Activated CD8-positive, alpha-beta T cell treated with anti-CD3 and anti-CD28 coated beads for 36 hours (primary cell): Measurements from ENCODE around the gene NEURL2. TPM values are rescaled to one million over a fixed set of nuclear protein-coding genes. Genes with fewer than 3 reads are reported as not detected.

Experiments used
- ATAC-seq: fragments of 200-7000 bp; cut with Tn5 transposase; one replicate; pipeline ENCODE4 v1.10.0; 2021; ENCODE audit warnings: mild to moderate bottlenecking, moderate library complexity
- CTCF ChIA-PET: fragments of 350-600 bp; sonication (Branson Sonifier 250); formaldehyde crosslinking; loops from one replicate; lab custom pipeline; 2021; ENCODE audit warnings: antibody characterized with exemption; lab: Charles Lee
- POLR2A ChIA-PET: fragments of 350-600 bp; sonication (Branson Sonifier 250); formaldehyde crosslinking; loops from one replicate; lab custom pipeline; 2021; ENCODE audit warnings: antibody characterized with exemption; lab: Charles Lee
- DNase-seq: peaks from one replicate; pipeline ENCODE4 v3.0.0-alpha.2; 2020
- H3K27ac Mint-ChIP-seq: one replicate; pipeline ENCODE4 v1.8.0; 2021; ENCODE audit warnings: mild to moderate bottlenecking, mixed read lengths
- H3K27me3 Mint-ChIP-seq: one replicate; pipeline ENCODE4 v1.8.0; 2021; ENCODE audit warnings: mixed read lengths
- H3K36me3 Mint-ChIP-seq: one replicate; pipeline ENCODE4 v1.8.0; 2021; ENCODE audit warnings: low read depth, mixed read lengths
- H3K4me1 Mint-ChIP-seq: one replicate; pipeline ENCODE4 v1.8.0; 2021; ENCODE audit warnings: low read depth, mixed read lengths
- H3K4me3 Mint-ChIP-seq: one replicate; pipeline ENCODE4 v1.8.0; 2021; ENCODE audit warnings: mild to moderate bottlenecking, moderate library complexity, mixed read lengths
- H3K9me3 Mint-ChIP-seq: one replicate; pipeline ENCODE4 v1.8.0; 2021; ENCODE audit warnings: mixed read lengths
- intact Hi-C: fragments of 100-400 bp; cut with micrococcal nuclease; formaldehyde crosslinking; loops from one replicate; pipeline ENCODE4 v1.10.0; 2022
- total RNA-seq, 2 experiments: library from RNA; stranded (reverse); gene quantifications; one replicate each; pipeline ENCODE4 v1.2.3, GENCODE V29; 2021
- TF ChIP-seq, protein P1 (sequence below): fragments of 200-600 bp; IDR thresholded peaks from one replicate; pipeline ENCODE4 v1.8.0; 2022; ENCODE audit warnings: antibody characterized with exemption, mild to moderate bottlenecking

NEURL2 gene
- total RNA-seq, 2 experiments from 2014 or later, result 2.4 to 2.9 TPM

DNA sequence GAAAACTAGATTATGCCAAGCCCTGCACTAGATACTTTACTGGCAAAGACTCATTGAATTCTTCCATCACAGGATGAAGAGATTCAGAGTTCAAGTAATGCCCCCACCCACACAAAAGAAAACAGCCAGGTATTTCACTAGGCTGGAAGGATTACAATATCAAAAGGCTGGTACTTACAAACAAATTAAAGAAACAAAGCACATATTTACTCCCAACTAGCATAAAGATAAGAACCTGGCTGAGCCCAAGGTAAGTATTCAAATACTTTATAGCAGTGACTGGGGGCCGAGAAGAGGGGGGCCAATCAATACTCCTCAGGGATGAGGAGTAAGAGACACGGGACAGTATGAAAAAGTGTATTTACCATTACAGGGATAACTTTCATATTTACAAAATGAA lies 37.5 kb downstream of the NEURL2 start:
- Mint-ChIP-seq H3K9me3 (no peaks in the 10 kb centered on the region), H3K4me3 (no peak overlapping the region), H3K36me3 (peaks cover 12% of the 10 kb centered on the region), H3K4me1 (peaks cover 33% of the 10 kb centered on the region), H3K27me3 (no peaks in the 10 kb centered on the region), H3K27ac (no peak overlapping the region)
- DNase-seq (no peak), ATAC-seq (no peak)
- ChIA-PET POLR2A (no interaction called here), CTCF (interaction anchor here (1.0 to 1.1 kb wide), 2 partner anchors 9 to 117 kb away, joined by 3 read pairs; no protein-coding TSS in a partner anchor)
- TF ChIP-seq, protein P1, sequence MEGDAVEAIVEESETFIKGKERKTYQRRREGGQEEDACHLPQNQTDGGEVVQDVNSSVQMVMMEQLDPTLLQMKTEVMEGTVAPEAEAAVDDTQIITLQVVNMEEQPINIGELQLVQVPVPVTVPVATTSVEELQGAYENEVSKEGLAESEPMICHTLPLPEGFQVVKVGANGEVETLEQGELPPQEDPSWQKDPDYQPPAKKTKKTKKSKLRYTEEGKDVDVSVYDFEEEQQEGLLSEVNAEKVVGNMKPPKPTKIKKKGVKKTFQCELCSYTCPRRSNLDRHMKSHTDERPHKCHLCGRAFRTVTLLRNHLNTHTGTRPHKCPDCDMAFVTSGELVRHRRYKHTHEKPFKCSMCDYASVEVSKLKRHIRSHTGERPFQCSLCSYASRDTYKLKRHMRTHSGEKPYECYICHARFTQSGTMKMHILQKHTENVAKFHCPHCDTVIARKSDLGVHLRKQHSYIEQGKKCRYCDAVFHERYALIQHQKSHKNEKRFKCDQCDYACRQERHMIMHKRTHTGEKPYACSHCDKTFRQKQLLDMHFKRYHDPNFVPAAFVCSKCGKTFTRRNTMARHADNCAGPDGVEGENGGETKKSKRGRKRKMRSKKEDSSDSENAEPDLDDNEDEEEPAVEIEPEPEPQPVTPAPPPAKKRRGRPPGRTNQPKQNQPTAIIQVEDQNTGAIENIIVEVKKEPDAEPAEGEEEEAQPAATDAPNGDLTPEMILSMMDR, result no peak
- intact Hi-C loops, result no loop called here

DNA sequence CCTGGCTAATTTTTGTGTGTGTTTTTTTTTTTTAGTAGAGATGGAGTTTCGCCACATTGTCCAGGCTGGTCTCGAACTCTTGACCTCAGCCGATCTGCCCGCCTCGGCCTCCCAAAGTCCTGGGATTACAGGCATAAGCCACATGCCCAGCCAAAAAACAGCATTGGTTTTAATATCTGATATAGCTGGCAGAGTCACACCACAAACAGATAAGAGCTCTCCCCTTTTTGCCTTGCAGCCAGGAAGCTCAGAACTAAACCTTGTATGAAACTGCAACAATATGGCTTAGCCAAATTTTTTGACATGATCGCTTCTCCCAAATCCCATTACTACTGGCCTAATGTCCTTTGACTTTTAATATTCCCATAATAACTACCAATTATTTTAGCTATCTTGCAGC lies 38.7 kb downstream of the NEURL2 start:
- Mint-ChIP-seq H3K4me3 (no peak overlapping the region), H3K27ac (no peak overlapping the region), H3K27me3 (no peaks in the 10 kb centered on the region), H3K4me1 (peaks cover 28% of the 10 kb centered on the region), H3K9me3 (no peaks in the 10 kb centered on the region), H3K36me3 (peaks cover 12% of the 10 kb centered on the region)
- DNase-seq (no peak), ATAC-seq (no peak)
- ChIA-PET CTCF (interaction anchor here (1.0 kb wide), 3 partner anchors 39 to 118 kb away, joined by 3 to 4 read pairs (median 3); no protein-coding TSS in a partner anchor), POLR2A (interaction anchor here (1.1 kb wide), 1 partner anchor 39 kb away, joined by 3 read pairs; the partner anchor contains the start of gene UBE2C)
- TF ChIP-seq, protein P1, result no peak
- intact Hi-C loops, result no loop called here

DNA sequence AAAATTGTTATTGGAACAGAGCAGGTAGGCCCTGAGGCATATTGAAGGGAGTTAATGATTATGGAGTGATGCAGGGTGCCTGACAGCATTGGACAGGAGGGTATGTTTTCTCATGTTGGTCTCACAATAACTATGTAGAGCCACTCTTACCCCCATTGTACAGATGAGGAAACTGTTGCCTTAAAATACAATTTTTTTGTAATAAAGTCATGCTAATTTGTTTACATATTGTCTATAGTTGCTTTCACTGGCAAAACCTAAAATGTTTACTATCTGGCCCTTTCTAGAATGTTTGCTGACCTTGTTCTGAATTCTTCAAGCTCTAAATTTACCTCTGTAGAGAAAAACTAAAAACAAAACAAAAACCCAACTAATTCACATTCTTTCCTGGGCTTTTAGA lies 39.5 kb downstream of the NEURL2 start:
- intact Hi-C loops, result no loop called here
- Mint-ChIP-seq H3K4me1 (peaks cover 27% of the 10 kb centered on the region), H3K9me3 (no peaks in the 10 kb centered on the region), H3K4me3 (no peak overlapping the region), H3K27me3 (no peaks in the 10 kb centered on the region), H3K36me3 (peaks cover 13% of the 10 kb centered on the region), H3K27ac (no peak overlapping the region)
- POLR2A ChIA-PET, result interaction anchor here (1.1 kb wide), 1 partner anchor 39 kb away, joined by 3 read pairs; the partner anchor contains the start of gene UBE2C
- TF ChIP-seq, protein P1, result no peak
- CTCF ChIA-PET, result interaction anchor here (1.0 kb wide), 1 partner anchor 46 kb away, joined by 4 read pairs; no protein-coding TSS in a partner anchor
- DNase-seq, result no peak
- ATAC-seq, result no peak

DNA sequence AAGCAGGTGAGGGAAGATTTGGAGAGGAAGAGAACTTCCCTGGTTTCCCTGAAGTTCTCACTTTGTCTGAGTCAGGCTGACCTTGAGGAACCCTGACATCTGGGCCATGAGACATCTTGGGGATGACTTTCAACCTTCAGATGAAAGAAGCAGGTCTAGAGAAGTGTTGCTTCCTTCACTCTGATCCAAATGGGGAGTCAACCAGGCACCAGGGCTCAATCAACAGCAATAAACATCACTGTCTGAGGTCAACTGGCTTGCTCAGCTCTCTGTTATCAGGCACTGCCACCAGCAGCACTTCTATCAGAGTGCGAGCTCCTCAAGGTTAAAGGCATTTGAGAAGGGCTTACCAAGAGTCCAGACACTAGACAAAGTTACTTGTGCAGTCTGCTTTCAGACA lies 40.1 kb downstream of the NEURL2 start:
- Mint-ChIP-seq H3K9me3 (no peaks in the 10 kb centered on the region), H3K4me3 (no peak overlapping the region), H3K36me3 (peaks cover 17% of the 10 kb centered on the region), H3K4me1 (peaks cover 24% of the 10 kb centered on the region), H3K27me3 (no peaks in the 10 kb centered on the region), H3K27ac (no peak overlapping the region)
- DNase-seq, result no peak
- TF ChIP-seq, protein P1, result no peak
- ATAC-seq, result no peak
- POLR2A ChIA-PET, result no interaction called here
- intact Hi-C loops, result no loop called here
- CTCF ChIA-PET, result no interaction called here

DNA sequence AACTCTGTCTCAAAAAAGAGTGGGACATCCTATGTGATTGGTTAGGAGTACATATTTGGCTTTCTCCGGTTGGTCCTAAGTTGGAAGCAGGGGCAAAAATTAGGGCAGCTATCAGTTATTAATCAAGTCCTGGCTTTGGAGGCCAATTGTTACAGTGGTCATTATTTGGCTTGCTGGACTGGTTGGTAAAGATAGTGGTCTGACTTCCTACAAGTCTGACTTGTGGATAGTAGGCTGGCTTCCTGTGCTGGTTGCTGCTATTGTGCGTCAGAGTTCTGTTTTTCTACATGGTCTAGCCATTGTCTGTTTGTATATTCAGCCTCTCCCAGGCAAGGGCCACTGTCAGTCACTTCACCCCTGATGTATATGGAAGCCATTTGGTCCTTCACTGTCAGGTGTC lies 40.8 kb downstream of the NEURL2 start:
- ATAC-seq, result no peak
- CTCF ChIA-PET, result no interaction called here
- Mint-ChIP-seq H3K9me3 (no peaks in the 10 kb centered on the region), H3K4me1 (peaks cover 19% of the 10 kb centered on the region), H3K4me3 (no peak overlapping the region), H3K27ac (no peak overlapping the region), H3K36me3 (peaks cover 17% of the 10 kb centered on the region), H3K27me3 (no peaks in the 10 kb centered on the region)
- DNase-seq, result no peak
- intact Hi-C loops, result no loop called here
- TF ChIP-seq, protein P1, result no peak
- POLR2A ChIA-PET, result interaction anchor here (1.3 kb wide), 1 partner anchor 121 kb away, joined by 3 read pairs; no protein-coding TSS in a partner anchor
